Upper lobe of left lung (tissue), 4 donors: Measurements from ENCODE around the gene HSD11B2.

Experiments used
- POLR2A ChIP-seq, 4 donors: fragments of 450-650 bp; IDR thresholded peaks; one replicate each; pipeline ENCODE4 v1.5.1; 2016 to 2017; ENCODE audit warnings: antibody characterized with exemption in 4 of 4, mild to moderate bottlenecking in 2 of 4
- TF ChIP-seq, protein P1 (sequence below), 6 experiments: fragments of 450-650 bp in 4 of 6; fragments of 200-600 bp in 2 of 6; sonication (generic) in 2 of 6; IDR thresholded peaks; one replicate each; pipeline ENCODE4 v1.5.1; 2016 to 2019; ENCODE audit warnings: antibody characterized with exemption in 6 of 6

DNA sequence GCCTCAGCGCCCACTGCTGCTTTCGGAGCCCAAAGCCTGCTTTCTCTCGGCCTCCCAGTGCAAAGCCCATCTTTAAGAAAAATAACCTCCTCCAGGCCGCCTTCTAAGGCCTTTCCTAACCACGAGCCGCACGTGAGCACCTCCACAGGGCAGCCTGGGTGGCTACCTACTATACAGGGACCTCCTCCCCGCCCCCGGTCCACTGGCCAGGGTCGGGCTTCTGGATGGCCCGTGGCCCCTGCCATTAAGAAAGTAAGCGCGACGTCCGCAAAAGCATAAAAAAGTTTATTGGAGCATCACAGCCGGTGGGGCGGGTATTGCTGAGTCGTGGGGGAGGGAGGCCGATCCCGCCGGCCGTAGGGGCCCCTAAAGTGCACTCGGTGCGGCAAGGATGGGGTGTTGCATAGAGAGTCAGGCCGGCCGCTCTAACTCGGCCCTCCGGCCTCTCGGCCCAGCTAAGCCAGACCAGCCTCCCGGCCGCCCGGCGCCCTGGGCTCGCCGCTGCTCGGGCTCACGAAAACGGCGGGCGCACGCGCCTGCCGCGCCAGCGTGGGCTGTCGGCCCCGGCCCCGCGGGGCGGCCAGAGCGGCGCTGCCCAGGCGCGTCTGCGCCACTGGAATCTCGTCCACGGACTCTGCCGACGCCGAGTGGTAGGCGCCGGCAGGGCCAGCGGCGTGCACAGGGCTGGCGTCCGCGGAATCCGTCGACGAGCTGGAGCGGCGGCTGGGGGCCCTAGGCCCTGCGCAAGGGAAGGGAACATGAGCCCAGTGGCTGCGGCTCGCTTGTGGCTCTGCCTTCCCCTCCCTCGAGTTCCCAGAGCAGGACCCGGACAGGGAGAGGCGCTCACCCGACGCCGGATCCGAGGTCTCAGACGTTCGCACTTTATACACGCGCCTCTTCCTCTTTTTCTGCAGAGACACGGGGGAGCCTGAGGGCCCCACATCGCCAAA, 36.5 kb upstream of the HSD11B2 start:
- TF ChIP-seq, protein P1, sequence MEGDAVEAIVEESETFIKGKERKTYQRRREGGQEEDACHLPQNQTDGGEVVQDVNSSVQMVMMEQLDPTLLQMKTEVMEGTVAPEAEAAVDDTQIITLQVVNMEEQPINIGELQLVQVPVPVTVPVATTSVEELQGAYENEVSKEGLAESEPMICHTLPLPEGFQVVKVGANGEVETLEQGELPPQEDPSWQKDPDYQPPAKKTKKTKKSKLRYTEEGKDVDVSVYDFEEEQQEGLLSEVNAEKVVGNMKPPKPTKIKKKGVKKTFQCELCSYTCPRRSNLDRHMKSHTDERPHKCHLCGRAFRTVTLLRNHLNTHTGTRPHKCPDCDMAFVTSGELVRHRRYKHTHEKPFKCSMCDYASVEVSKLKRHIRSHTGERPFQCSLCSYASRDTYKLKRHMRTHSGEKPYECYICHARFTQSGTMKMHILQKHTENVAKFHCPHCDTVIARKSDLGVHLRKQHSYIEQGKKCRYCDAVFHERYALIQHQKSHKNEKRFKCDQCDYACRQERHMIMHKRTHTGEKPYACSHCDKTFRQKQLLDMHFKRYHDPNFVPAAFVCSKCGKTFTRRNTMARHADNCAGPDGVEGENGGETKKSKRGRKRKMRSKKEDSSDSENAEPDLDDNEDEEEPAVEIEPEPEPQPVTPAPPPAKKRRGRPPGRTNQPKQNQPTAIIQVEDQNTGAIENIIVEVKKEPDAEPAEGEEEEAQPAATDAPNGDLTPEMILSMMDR (IDR thresholded peaks at IDR 0.05), result no peak
- TF ChIP-seq POLR2A (IDR thresholded peaks at IDR 0.05), result no peak
